Panc1 (cell line): Measurements from ENCODE around the gene RPP30.

Experiments used
- POLR2AphosphoS5 ChIP-seq: IDR thresholded peaks from 2 replicates; pipeline ENCODE4 v1.6.1; 2012; ENCODE audit warnings: mild to moderate bottlenecking, low read depth, low read length, moderate library complexity
- TCF7L2 ChIP-seq: IDR thresholded peaks from 2 replicates; pipeline ENCODE4 v1.6.1; 2011; ENCODE audit warnings: mild to moderate bottlenecking, low read depth, low read length, inconsistent platforms
- TF ChIP-seq, protein P1 (sequence below): fragments of 450-650 bp; IDR thresholded peaks from 2 replicates; pipeline ENCODE4 v1.5.1; 2017; ENCODE audit warnings: mild to moderate bottlenecking
- TF ChIP-seq, protein P2 (sequence below), 2 experiments: IDR thresholded peaks; 2 replicates each; pipeline ENCODE4 v1.6.1; 2011 to 2012; ENCODE audit warnings: low read depth in 2 of 2, control low read depth in 1 of 2, low read length in 1 of 2, mild to moderate bottlenecking in 1 of 2, moderate library complexity in 1 of 2; ENCODE audit not compliant: insufficient read depth in 1 of 2

DNA sequence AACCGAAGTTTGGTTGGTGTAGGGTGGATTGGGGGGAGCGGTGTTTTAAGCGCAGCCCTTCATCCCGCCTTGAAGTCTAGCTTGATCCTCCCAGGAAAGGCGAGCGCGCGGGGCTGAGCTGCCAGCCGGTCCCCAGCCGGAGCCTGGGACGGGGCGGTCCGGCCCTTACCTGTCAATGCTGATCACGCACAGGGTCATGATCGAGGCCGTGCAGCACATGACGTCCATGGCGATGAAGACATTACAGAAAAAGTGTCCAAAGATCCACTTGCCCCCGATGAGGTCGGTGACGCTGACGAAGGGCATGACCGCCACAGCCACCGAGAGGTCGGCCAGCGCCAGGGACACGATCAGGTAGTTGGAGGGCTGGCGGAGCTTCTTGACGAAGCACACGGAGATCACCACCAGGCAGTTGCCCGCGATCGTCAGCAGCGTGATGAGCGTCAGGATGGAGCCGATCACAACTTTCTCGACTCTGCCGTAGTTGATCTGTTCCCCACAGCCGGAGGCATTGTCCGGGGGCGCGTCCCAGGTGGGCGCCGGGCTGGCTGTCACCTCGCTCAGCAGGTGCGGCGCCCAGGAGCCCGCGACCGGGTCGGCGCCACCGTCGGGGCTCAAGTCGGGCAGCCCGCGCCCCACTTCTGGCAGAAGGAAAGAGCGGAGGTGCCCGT, 14.7 kb upstream of the RPP30 start:
- TF ChIP-seq, protein P1, sequence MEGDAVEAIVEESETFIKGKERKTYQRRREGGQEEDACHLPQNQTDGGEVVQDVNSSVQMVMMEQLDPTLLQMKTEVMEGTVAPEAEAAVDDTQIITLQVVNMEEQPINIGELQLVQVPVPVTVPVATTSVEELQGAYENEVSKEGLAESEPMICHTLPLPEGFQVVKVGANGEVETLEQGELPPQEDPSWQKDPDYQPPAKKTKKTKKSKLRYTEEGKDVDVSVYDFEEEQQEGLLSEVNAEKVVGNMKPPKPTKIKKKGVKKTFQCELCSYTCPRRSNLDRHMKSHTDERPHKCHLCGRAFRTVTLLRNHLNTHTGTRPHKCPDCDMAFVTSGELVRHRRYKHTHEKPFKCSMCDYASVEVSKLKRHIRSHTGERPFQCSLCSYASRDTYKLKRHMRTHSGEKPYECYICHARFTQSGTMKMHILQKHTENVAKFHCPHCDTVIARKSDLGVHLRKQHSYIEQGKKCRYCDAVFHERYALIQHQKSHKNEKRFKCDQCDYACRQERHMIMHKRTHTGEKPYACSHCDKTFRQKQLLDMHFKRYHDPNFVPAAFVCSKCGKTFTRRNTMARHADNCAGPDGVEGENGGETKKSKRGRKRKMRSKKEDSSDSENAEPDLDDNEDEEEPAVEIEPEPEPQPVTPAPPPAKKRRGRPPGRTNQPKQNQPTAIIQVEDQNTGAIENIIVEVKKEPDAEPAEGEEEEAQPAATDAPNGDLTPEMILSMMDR = no peak
- TF ChIP-seq POLR2AphosphoS5 (no peak), TCF7L2 (no peak)
- TF ChIP-seq, protein P2, sequence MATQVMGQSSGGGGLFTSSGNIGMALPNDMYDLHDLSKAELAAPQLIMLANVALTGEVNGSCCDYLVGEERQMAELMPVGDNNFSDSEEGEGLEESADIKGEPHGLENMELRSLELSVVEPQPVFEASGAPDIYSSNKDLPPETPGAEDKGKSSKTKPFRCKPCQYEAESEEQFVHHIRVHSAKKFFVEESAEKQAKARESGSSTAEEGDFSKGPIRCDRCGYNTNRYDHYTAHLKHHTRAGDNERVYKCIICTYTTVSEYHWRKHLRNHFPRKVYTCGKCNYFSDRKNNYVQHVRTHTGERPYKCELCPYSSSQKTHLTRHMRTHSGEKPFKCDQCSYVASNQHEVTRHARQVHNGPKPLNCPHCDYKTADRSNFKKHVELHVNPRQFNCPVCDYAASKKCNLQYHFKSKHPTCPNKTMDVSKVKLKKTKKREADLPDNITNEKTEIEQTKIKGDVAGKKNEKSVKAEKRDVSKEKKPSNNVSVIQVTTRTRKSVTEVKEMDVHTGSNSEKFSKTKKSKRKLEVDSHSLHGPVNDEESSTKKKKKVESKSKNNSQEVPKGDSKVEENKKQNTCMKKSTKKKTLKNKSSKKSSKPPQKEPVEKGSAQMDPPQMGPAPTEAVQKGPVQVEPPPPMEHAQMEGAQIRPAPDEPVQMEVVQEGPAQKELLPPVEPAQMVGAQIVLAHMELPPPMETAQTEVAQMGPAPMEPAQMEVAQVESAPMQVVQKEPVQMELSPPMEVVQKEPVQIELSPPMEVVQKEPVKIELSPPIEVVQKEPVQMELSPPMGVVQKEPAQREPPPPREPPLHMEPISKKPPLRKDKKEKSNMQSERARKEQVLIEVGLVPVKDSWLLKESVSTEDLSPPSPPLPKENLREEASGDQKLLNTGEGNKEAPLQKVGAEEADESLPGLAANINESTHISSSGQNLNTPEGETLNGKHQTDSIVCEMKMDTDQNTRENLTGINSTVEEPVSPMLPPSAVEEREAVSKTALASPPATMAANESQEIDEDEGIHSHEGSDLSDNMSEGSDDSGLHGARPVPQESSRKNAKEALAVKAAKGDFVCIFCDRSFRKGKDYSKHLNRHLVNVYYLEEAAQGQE (IDR thresholded peaks at IDR 0.05; ENCODE audit: insufficient read depth in 1 of 2, low read depth in 2 of 2, low read length in 1 of 2) = no peak
